ENCODE measurements around the gene CCS. TPM values are rescaled to one million over a fixed set of nuclear protein-coding genes. Genes with fewer than 3 reads are reported as not detected.
A peak's percentile ranks its signal among the peaks of the same experiment; 100 is the strongest.
"Not testable (repeated sequence)": the region's sequence is repeated elsewhere in the genome, so short reads cannot be mapped to it uniquely, and the experiment has no call there.

Gene CCS
- total RNA-seq, 2 donors from 2014 or later, result 26.5 to 33.9 TPM

GRCh38 chr11:66580803-66581202 lies 12.2 kb upstream of the CCS start:
- TF ChIP-seq, protein P1, sequence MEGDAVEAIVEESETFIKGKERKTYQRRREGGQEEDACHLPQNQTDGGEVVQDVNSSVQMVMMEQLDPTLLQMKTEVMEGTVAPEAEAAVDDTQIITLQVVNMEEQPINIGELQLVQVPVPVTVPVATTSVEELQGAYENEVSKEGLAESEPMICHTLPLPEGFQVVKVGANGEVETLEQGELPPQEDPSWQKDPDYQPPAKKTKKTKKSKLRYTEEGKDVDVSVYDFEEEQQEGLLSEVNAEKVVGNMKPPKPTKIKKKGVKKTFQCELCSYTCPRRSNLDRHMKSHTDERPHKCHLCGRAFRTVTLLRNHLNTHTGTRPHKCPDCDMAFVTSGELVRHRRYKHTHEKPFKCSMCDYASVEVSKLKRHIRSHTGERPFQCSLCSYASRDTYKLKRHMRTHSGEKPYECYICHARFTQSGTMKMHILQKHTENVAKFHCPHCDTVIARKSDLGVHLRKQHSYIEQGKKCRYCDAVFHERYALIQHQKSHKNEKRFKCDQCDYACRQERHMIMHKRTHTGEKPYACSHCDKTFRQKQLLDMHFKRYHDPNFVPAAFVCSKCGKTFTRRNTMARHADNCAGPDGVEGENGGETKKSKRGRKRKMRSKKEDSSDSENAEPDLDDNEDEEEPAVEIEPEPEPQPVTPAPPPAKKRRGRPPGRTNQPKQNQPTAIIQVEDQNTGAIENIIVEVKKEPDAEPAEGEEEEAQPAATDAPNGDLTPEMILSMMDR (IDR thresholded peaks at IDR 0.05), result no peak
- no peak for TF ChIP-seq POLR2A (IDR thresholded peaks at IDR 0.05)
- H3K9me3 ChIP-seq, result no peaks in the 10 kb centered on the region
- no peaks in the 10 kb centered on the region for H3K27me3 ChIP-seq
- 78 to 85% methylated on average over 5 of the region's 5 CpGs for WGBS, 2 donors
- H3K4me1 ChIP-seq, result peaks cover 5% of the 10 kb centered on the region
- intact Hi-C loops (cut with DNase I), result no loop called here
- DNase-seq (peak in 1 of 4 donors; percentile 16), ATAC-seq (no peak)
- H3K36me3 ChIP-seq (replicated peaks in 1 of 2; ENCODE audit: insufficient read depth in 1 of 2, low read depth in 2 of 2), result no peaks in the 10 kb centered on the region
- no peak overlapping the region for H3K27ac ChIP-seq
- no peak overlapping the region for H3K4me3 ChIP-seq

- H3K9me3 ChIP-seq, result no peaks in the 10 kb centered on the region
- no peak for ATAC-seq
These were observed 11.7 kb upstream of the CCS start for GRCh38 chr11:66581261-66581660.

GRCh38 chr11:66582565-66583147 lies 10.3 kb upstream of the CCS start:
- intact Hi-C loops (cut with DNase I); H3K36me3 ChIP-seq (replicated peaks in 1 of 2; ENCODE audit: insufficient read depth in 1 of 2, low read depth in 2 of 2); DNase-seq; ATAC-seq; H3K27ac ChIP-seq; H3K9me3 ChIP-seq; H3K27me3 ChIP-seq; H3K4me3 ChIP-seq; H3K4me1 ChIP-seq: not testable (repeated sequence)
- 81 to 83% methylated on average over 3 of the region's 3 CpGs for WGBS, 2 donors

More at GRCh38 chr11:66581261-66581660, 11.7 kb upstream of the CCS start:
- no peak overlapping the region for H3K27ac ChIP-seq
- no peak overlapping the region for H3K4me3 ChIP-seq
- no peak for DNase-seq
- H3K4me1 ChIP-seq, result peaks cover 5% of the 10 kb centered on the region
- no peak for TF ChIP-seq POLR2A (IDR thresholded peaks at IDR 0.05)
- TF ChIP-seq, protein P1 (IDR thresholded peaks at IDR 0.05), result no peak
- intact Hi-C loops (cut with DNase I), result no loop called here
- no peaks in the 10 kb centered on the region for H3K36me3 ChIP-seq (replicated peaks in 1 of 2; ENCODE audit: insufficient read depth in 1 of 2, low read depth in 2 of 2)
- no peaks in the 10 kb centered on the region for H3K27me3 ChIP-seq
- 56 to 63% methylated on average over 2 to 3 of the region's 3 CpGs for WGBS, 2 donors

GRCh38 chr11:66585447-66585846 lies 7.5 kb upstream of the CCS start:
- H3K36me3 ChIP-seq (replicated peaks in 1 of 2; ENCODE audit: insufficient read depth in 1 of 2, low read depth in 2 of 2); H3K27ac ChIP-seq; intact Hi-C loops (cut with DNase I); DNase-seq; H3K4me1 ChIP-seq; H3K9me3 ChIP-seq; H3K27me3 ChIP-seq; H3K4me3 ChIP-seq; ATAC-seq: not testable (repeated sequence)
- 92 to 100% methylated on average over 1 of the region's 1 CpG for WGBS, 2 donors

DNA sequence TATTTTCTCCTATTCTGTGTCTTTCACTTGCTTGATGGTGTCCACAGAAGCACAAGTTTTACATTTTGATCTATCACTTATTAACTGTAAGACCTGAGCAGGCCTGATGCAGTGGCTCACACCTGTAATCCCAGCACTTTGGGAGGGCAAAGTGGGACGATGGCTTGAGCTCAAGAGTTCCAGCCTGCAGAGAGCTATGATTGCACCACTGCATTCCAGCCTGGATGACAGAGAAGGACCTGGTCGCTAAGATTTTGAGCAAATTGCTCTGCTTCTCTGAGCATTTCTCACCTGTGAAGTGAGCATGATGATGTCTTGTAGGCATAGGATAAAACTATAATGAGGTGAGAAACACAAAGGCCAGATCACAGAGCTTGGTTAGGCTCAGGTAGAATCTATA lies 6.8 kb upstream of the CCS start:
- Histone ChIP-seq H3K27me3 (no peaks in the 10 kb centered on the region), H3K4me3 (no peak overlapping the region), H3K27ac (no peak overlapping the region), H3K4me1 (no peaks in the 10 kb centered on the region), H3K36me3 (replicated peaks in 1 of 2; ENCODE audit: insufficient read depth in 1 of 2, low read depth in 2 of 2) (no peaks in the 10 kb centered on the region), H3K9me3 (no peaks in the 10 kb centered on the region)
- DNase-seq (no peak), ATAC-seq (no peak)
- 39 to 57% methylated on average over 2 of the region's 2 CpGs for WGBS, 2 donors
- TF ChIP-seq, protein P1 (IDR thresholded peaks at IDR 0.05), result no peak
- no peak for TF ChIP-seq POLR2A (IDR thresholded peaks at IDR 0.05)
- intact Hi-C loops (cut with DNase I), result no loop called here

GRCh38 chr11:66589315-66589714 lies 3.7 kb upstream of the CCS start:
- intact Hi-C loops (cut with DNase I); ATAC-seq; H3K27ac ChIP-seq; H3K36me3 ChIP-seq (replicated peaks in 1 of 2; ENCODE audit: insufficient read depth in 1 of 2, low read depth in 2 of 2); H3K4me3 ChIP-seq; H3K9me3 ChIP-seq; DNase-seq; H3K27me3 ChIP-seq: not testable (repeated sequence)
- peaks cover 18% of the 10 kb centered on the region for H3K4me1 ChIP-seq
- 55 to 65% methylated on average over 2 of the region's 2 CpGs for WGBS, 2 donors

All from body of pancreas (tissue), 4 donors.